HUES6 (cell line): ENCODE results near the gene IFFO2.
"Not testable (repeated sequence)": the region's sequence is repeated elsewhere in the genome, so short reads cannot be mapped to it uniquely, and the experiment has no call there.

Experiments used
- H3K27ac ChIP-seq: 2 replicates; pipeline ENCODE4 v1.7.0; 2013; ENCODE audit warnings: low read depth, mild to moderate bottlenecking, low read length, inconsistent platforms
- H3K27me3 ChIP-seq: 2 replicates; pipeline ENCODE4 v1.6.1; 2013; ENCODE audit warnings: low read length; ENCODE audit not compliant: control insufficient read depth, insufficient read depth
- H3K36me3 ChIP-seq: 2 replicates; pipeline ENCODE4 v1.6.1; 2013; ENCODE audit warnings: low read length; ENCODE audit not compliant: control insufficient read depth, insufficient read depth
- H3K4me1 ChIP-seq: 2 replicates; pipeline ENCODE4 v1.6.1; 2013; ENCODE audit warnings: low read length; ENCODE audit not compliant: control insufficient read depth, insufficient read depth
- H3K4me3 ChIP-seq: 2 replicates; pipeline ENCODE4 v1.5.1; 2013; ENCODE audit warnings: low read depth, low read length
- H3K9ac ChIP-seq: one replicate; pipeline ENCODE4 v1.6.1; 2013; ENCODE audit warnings: mild to moderate bottlenecking, low read length
- H3K9me3 ChIP-seq: 2 replicates; pipeline ENCODE4 v1.6.1; 2013; ENCODE audit warnings: low read depth, low read length; ENCODE audit not compliant: control insufficient read depth, insufficient read depth

The IFFO2 gene

DNA sequence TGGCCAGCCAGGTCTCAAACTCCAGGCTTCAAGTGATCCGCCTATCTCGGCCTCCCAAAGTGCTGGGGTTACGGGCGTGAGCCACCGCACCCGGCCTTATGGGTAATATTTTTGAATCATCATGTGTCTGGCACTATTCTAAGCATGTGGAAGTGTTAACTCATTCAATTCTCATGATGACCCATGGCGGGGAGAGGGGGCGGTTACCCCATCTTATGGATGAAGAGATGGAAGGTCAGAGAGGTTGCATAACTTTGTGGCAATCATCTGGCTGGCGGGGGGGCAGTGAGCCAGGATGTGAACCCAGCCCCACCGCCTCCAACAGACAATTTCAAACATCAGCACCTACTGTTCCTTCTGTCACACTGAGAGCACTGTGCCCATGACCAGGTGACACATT lies 85.5 kb downstream of the IFFO2 start:
- Histone ChIP-seq H3K9ac (no peak overlapping the region), H3K27ac (no peak overlapping the region), H3K4me3 (no peak overlapping the region), H3K36me3 (peaks cover 18% of the 10 kb centered on the region), H3K4me1 (no peaks in the 10 kb centered on the region), H3K27me3 (no peaks in the 10 kb centered on the region; the same call in 1 of the 2 replicates), H3K9me3 (no peaks in the 10 kb centered on the region)

DNA sequence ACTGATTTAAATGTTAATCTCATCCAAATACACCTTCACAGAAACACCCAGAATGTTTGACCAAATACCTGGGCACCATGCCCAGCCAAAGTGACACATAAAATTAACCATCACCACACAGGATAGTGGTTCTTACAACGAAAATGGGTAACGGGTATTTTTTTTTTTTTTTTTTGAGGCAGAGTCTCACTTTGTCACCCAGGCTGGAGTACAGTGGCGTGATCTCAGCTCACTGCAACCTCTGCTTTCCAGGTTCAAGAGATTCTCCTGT lies 85.9 kb downstream of the IFFO2 start:
- not testable (repeated sequence) for H3K9ac ChIP-seq, H3K4me1 ChIP-seq, H3K27ac ChIP-seq, H3K9me3 ChIP-seq, H3K4me3 ChIP-seq, H3K27me3 ChIP-seq
- peaks cover 18% of the 10 kb centered on the region for H3K36me3 ChIP-seq

DNA sequence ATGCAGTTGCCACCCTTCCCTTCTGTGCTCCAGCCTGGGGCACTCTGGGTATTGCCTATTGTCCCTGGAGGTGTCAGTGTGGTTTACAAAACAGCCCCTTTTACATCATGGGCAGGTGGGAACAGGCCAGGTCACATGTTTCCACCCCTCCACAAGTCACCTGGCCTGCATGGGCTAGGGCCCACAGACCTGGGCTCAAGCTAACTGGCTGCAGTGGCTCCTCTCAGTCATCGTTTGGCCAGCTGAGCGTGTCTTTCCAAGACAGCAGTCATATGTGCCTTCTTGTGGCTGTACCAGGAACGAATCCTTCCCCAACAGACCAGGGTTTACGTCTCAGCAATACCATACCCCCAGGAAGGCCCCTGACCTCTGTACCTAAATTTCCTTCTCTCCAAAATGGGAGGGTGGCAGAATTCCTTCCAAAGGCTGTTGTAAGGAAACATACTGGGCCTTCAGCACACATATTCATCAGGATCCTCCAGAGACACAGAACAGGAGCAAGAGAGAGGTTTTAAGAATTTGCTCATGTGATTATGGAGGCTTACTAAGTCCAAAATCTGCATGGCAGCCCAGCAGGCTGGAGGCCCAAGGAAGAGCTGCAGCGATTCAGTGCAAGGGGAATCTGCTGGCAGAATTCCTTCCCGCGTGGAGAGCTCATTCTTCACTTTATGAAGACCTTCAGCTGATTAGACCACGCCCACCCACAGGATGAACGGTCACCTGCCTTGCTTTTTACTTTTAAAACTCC lies 86.5 kb downstream of the IFFO2 start:
- H3K9ac ChIP-seq, result no peak overlapping the region
- peaks cover 18% of the 10 kb centered on the region for H3K36me3 ChIP-seq
- no peaks in the 10 kb centered on the region for H3K9me3 ChIP-seq
- no peaks in the 10 kb centered on the region for H3K4me1 ChIP-seq
- H3K4me3 ChIP-seq, result no peak overlapping the region
- no peaks in the 10 kb centered on the region; the same call in 1 of the 2 replicates for H3K27me3 ChIP-seq
- H3K27ac ChIP-seq, result no peak overlapping the region

DNA sequence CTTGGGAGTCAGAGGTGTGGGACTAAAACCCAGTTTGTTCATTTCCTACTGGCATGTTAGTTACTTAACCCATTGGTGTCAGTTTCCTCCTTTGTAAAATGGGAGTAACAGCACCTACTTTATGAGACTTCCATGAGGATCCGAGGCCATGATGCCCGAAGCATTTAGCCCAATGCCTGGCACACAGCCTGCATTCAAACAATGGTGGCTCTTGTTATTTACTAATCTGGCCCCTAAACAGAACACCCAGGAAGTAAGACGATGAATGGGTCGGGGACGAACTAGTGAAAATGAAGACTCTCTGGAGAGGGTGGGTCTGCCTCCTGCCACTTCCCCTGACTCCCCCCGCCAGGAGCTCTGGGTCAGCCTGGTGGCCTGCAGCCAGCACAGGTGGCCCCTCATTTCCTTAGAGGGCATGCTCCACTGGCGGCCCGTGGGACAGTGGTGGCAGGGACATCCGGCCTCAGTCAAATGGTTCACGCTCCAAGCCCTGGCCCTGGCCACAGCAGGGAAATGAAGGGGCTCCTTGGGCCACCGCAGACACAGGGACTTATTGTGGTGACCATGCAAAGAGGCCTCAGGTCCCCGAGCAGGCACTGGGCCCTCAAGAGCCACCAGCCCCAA lies 87.6 kb downstream of the IFFO2 start:
- H3K27ac ChIP-seq, result no peak overlapping the region
- H3K4me3 ChIP-seq, result no peak overlapping the region
- no peaks in the 10 kb centered on the region for H3K9me3 ChIP-seq
- peaks cover 13% of the 10 kb centered on the region for H3K36me3 ChIP-seq
- no peak overlapping the region for H3K9ac ChIP-seq
- H3K4me1 ChIP-seq, result no peaks in the 10 kb centered on the region
- H3K27me3 ChIP-seq, result no peaks in the 10 kb centered on the region; the same call in 1 of the 2 replicates

DNA sequence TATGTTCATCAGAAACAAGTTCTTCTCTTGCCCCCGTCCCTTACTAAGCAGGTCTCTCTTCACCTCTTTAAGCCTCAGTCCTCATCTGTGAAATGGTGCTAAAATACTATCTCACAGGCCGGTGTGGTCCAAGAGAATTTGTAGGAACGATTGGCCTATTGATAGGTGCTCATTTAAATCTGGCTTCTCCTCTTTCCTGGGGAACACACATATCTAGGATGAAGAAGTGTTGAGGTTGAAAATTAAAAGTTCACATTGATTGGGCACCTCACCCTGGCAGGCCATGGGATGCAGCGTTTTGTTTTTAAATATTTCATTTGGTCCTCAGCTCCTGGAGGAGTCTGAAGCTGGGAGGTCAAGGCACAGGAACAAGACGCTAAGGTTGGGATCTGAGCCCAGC lies 88.1 kb downstream of the IFFO2 start:
- Histone ChIP-seq H3K4me3 (no peak overlapping the region), H3K36me3 (peaks cover 9% of the 10 kb centered on the region), H3K4me1 (no peaks in the 10 kb centered on the region), H3K27me3 (no peaks in the 10 kb centered on the region; the same call in 1 of the 2 replicates), H3K9ac (no peak overlapping the region), H3K27ac (no peak overlapping the region), H3K9me3 (no peaks in the 10 kb centered on the region)

DNA sequence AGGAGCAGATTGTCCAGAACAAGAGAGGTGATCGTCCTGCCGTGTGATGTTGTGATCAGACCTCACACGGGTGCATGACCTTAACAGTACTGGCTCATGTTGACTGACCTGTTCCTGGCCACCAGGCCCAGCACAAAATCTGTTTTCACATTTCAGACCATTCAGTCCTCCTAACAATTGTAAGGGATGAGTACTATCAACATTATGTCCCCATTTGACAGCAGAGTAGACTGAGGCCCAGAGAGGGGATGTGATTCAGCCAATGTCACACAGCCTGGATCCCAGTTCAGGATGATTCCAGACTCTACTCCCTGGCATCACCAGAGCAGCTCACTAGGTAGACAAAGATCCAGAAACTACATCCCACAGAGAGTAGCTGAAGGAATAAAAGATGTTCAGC lies 89.6 kb downstream of the IFFO2 start:
- no peaks in the 10 kb centered on the region for H3K4me1 ChIP-seq
- no peaks in the 10 kb centered on the region for H3K36me3 ChIP-seq
- H3K27me3 ChIP-seq, result no peaks in the 10 kb centered on the region; the same call in 1 of the 2 replicates
- H3K9me3 ChIP-seq, result no peaks in the 10 kb centered on the region
- no peak overlapping the region for H3K27ac ChIP-seq
- H3K9ac ChIP-seq, result no peak overlapping the region
- no peak overlapping the region for H3K4me3 ChIP-seq

DNA sequence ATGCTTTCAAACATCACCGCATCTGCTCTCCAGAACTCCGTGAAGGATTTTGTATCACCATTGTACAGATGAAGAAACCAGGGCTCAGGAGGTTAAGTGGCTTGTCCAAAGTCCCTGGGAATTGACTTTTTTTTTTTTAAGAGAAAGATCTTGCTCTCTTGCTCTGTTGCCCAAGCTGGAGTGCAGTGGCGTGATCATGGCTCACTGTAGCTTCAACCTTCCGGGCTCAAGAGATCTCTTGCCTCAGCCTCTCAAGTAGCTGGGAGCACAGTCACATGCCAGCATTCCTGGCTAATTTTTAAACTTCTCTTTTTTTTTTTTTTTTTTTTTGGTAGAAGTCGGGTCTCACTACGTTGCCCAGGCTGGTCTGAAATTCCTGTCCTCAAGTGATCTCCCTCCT lies 90.2 kb downstream of the IFFO2 start:
- Histone ChIP-seq H3K27ac (no peak overlapping the region), H3K9ac (no peak overlapping the region), H3K9me3 (no peaks in the 10 kb centered on the region), H3K4me1 (no peaks in the 10 kb centered on the region), H3K36me3 (no peaks in the 10 kb centered on the region), H3K4me3 (no peak overlapping the region), H3K27me3 (no peaks in the 10 kb centered on the region; the same call in 1 of the 2 replicates)

DNA sequence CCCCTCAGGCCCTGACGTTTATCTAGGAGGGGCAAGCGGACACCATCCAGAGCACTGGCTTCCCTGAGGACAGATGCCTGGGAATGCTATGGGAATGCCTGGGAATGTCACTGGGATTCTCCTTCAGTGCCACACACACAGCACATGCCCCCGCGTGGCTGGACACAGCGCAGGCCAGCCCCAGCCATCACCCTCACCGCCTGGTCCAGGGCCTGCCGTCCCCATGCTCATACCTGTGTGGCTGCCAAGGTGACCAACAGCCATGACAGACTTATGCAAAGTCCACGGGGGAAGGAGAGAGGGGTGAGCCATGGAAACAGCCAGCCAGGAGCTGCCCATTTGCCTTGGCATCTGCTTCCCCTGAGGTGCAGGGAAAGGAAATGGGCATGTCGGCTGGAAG lies 91.3 kb downstream of the IFFO2 start:
- H3K27me3 ChIP-seq, result no peaks in the 10 kb centered on the region; the same call in 1 of the 2 replicates
- no peaks in the 10 kb centered on the region for H3K36me3 ChIP-seq
- no peaks in the 10 kb centered on the region for H3K9me3 ChIP-seq
- H3K9ac ChIP-seq, result no peak overlapping the region
- no peak overlapping the region for H3K4me3 ChIP-seq
- no peak overlapping the region for H3K27ac ChIP-seq
- no peaks in the 10 kb centered on the region for H3K4me1 ChIP-seq

DNA sequence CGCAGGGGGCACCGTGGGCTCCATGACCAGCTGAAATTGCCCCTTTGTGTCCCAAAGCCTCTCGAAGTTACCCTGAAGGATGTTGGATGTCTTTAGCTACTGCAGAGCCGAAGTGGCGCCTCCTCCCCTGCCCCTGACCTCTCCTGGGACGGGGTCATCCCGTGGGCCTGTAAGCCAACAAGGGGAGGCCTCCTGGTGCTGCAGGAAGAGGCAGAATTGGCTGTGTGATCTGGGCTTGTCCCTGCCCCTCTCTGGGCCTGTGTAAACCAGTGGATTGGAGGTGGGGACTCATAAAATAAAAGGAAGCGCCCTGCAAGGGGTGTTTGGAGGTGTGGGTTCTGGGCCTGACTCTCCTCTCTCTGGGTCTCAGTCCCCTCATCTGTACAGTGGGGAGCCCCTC lies 94.9 kb downstream of the IFFO2 start:
- Histone ChIP-seq H3K4me1 (no peaks in the 10 kb centered on the region), H3K4me3 (no peak overlapping the region), H3K9ac (no peak overlapping the region), H3K9me3 (peaks cover 6% of the 10 kb centered on the region; the same call in 1 of the 2 replicates), H3K36me3 (no peaks in the 10 kb centered on the region), H3K27me3 (no peaks in the 10 kb centered on the region; the same call in 1 of the 2 replicates), H3K27ac (no peak overlapping the region)

DNA sequence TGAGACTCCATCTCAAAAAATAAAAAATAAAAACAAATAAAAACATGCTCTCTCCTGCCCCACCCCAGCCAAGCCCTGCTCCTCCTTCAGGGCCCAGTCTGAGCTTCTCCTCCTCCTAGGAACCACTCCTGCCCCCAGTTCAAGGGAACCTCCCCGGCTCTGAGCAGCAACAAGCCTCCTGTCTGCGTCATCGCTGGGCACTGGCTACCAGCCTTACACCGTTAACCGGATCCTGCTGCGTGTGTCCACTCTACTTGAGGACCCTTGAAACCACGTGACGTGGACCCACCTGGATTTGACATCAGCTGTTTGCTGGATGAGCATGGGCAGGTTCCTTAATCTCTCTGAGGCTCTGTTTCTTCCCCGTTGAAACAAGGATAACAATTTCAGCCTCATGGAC lies 95.4 kb downstream of the IFFO2 start:
- peaks cover 2% of the 10 kb centered on the region; the same call in 1 of the 2 replicates for H3K27me3 ChIP-seq
- H3K27ac ChIP-seq, result no peak overlapping the region
- peaks cover 6% of the 10 kb centered on the region; the same call in 1 of the 2 replicates for H3K9me3 ChIP-seq
- no peaks in the 10 kb centered on the region for H3K36me3 ChIP-seq
- no peaks in the 10 kb centered on the region for H3K4me1 ChIP-seq
- H3K4me3 ChIP-seq, result no peak overlapping the region
- H3K9ac ChIP-seq, result no peak overlapping the region

DNA sequence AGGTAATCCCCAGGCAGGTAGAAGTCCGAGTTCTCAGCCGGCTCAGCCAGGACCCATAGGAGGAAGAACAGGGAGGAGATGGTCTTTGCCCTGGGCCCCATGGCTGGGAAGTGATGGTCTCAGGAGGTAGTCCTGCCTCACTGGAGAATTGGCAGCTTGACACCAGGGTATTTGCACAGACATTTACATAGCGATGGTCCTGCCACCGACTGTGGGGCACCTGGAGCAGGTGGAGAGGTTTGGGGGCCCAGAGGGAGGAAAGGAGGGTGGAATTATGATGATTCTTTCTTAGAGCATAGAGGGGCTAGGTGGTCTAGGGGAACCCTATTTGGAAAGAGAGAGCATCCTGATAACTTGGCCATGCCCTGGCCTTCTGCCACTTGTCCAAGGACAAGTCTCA lies 96.9 kb downstream of the IFFO2 start, which contains the start of gene TAS1R2:
TSS of gene TAS1R2 (minus strand) at position 101 of the 400 bp plus-strand sequence. CDS start at position 101, 0 bp downstream.
- Histone ChIP-seq H3K4me3 (no peak within 1 kb of the TSS), H3K9me3 (peaks cover 6% of the 10 kb centered on the region; the same call in 1 of the 2 replicates), H3K27me3 (peaks cover 15% of the 10 kb centered on the region; the same call in 1 of the 2 replicates), H3K27ac (no peak within 1 kb of the TSS), H3K4me1 (no peaks in the 10 kb centered on the region), H3K36me3 (no peaks in the 10 kb centered on the region), H3K9ac (no peak within 1 kb of the TSS)
